B cell (primary cell): ENCODE measurements around the gene SKIC2. TPM values are rescaled to one million over a fixed set of nuclear protein-coding genes. Genes with fewer than 3 reads are reported as not detected.
A peak's percentile ranks its signal among the peaks of the same experiment; 100 is the strongest.

Experiments
- ATAC-seq: fragments of 200-7000 bp; cut with Tn5 transposase; one replicate; pipeline ENCODE4 v1.10.0; 2021; ENCODE audit warnings: low read depth, mild to moderate bottlenecking, moderate number of reproducible peaks, moderate library complexity
- CTCF ChIA-PET: fragments of 350-600 bp; sonication (Branson Sonifier 250); formaldehyde crosslinking; loops from one replicate; lab custom pipeline; 2021; ENCODE audit warnings: antibody characterized with exemption, inconsistent platforms; lab: Charles Lee
- POLR2A ChIA-PET: fragments of 350-600 bp; sonication (Branson Sonifier 250); formaldehyde crosslinking; loops from one replicate; lab custom pipeline; 2021; ENCODE audit warnings: antibody characterized with exemption; lab: Charles Lee
- DNase-seq: peaks from one replicate; pipeline ENCODE4 v3.0.0; 2013
- H2AFZ ChIP-seq: 2 replicates; pipeline ENCODE4 v1.6.1; 2012; ENCODE audit warnings: mild to moderate bottlenecking, low read depth, low read length; ENCODE audit not compliant: insufficient read depth, poor library complexity, severe bottlenecking
- H3K27ac ChIP-seq, 2 donors: 1 replicate in 1 of 2; 2 replicates in 1 of 2; pipeline ENCODE4 v1.5.1; 2012 to 2013; ENCODE audit warnings: low read length in 2 of 2, mild to moderate bottlenecking in 2 of 2, moderate library complexity in 1 of 2
- H3K27me3 ChIP-seq, 4 experiments: fragments of 200-600 bp in 1 of 4; sonication (generic) in 1 of 4; replicated peaks in 1 of 4; 1 replicate in 2 of 4; 2 replicates in 2 of 4; pipeline versions ENCODE4 v1.6.1 to v1.7.0; 2013 to 2016; ENCODE audit warnings: low read length in 3 of 4, mild to moderate bottlenecking in 2 of 4, mixed read lengths in 1 of 4, moderate library complexity in 1 of 4; ENCODE audit not compliant: insufficient read depth in 4 of 4, control insufficient read depth in 3 of 4; ENCODE audit errors: control extremely low read depth in 1 of 4
- H3K36me3 ChIP-seq, 2 experiments: replicated peaks in 1 of 2; 1 replicate in 1 of 2; 2 replicates in 1 of 2; pipeline versions ENCODE4 v1.6.1 to v1.7.1; 2013; ENCODE audit warnings: low read length in 1 of 2; ENCODE audit not compliant: insufficient read depth in 2 of 2, control insufficient read depth in 1 of 2; ENCODE audit errors: control extremely low read depth in 1 of 2, extremely low read depth in 1 of 2
- H3K4me1 ChIP-seq, 2 donors: fragments of 200-600 bp in 1 of 2; sonication (generic) in 1 of 2; 1 replicate in 1 of 2; 2 replicates in 1 of 2; pipeline versions ENCODE4 v1.5.1 to v1.6.1; 2013 to 2017; ENCODE audit warnings: low read length in 2 of 2; ENCODE audit not compliant: control insufficient read depth in 2 of 2, insufficient read depth in 2 of 2
- H3K4me2 ChIP-seq: replicated peaks from 2 replicates; pipeline ENCODE3; 2012; ENCODE audit warnings: mild to moderate bottlenecking, low read depth, low read length; ENCODE audit not compliant: poor library complexity, severe bottlenecking
- H3K4me3 ChIP-seq, 5 experiments: fragments of 200-600 bp in 1 of 5; sonication (generic) in 1 of 5; 1 replicate in 3 of 5; 2 replicates in 2 of 5; pipeline versions ENCODE4 v1.5.1 to v1.7.0; 2011 to 2016; ENCODE audit warnings: low read length in 4 of 5, mild to moderate bottlenecking in 4 of 5, low read depth in 2 of 5, control low read depth in 1 of 5, moderate library complexity in 1 of 5; ENCODE audit not compliant: insufficient read depth in 1 of 5; ENCODE audit errors: control extremely low read depth in 1 of 5, extremely low read depth in 1 of 5
- H3K79me2 ChIP-seq: fragments of 200-600 bp; sonication (generic); one replicate; pipeline ENCODE4 v1.6.0; 2016; ENCODE audit warnings: low read length; ENCODE audit not compliant: control insufficient read depth, insufficient read depth
- H3K9ac ChIP-seq: fragments of 200-600 bp; sonication (generic); 2 replicates; pipeline ENCODE4 v1.6.1; 2017; ENCODE audit warnings: mild to moderate bottlenecking, low read length, moderate library complexity
- H3K9me3 ChIP-seq, 3 donors: one replicate each; pipeline versions ENCODE4 v1.6.1 to v1.7.1; 2013; ENCODE audit warnings: low read length in 2 of 3; ENCODE audit not compliant: control insufficient read depth in 2 of 3, insufficient read depth in 1 of 3; ENCODE audit errors: control extremely low read depth in 1 of 3
- H4K20me1 ChIP-seq: 2 replicates; pipeline ENCODE4 v1.6.0; 2012; ENCODE audit warnings: mild to moderate bottlenecking, low read length; ENCODE audit not compliant: insufficient read depth, control insufficient read depth, poor library complexity, severe bottlenecking
- H3K27ac Mint-ChIP-seq: one replicate; pipeline ENCODE4 v1.8.0; 2021; ENCODE audit warnings: mixed read lengths
- H3K27me3 Mint-ChIP-seq: one replicate; pipeline ENCODE4 v1.8.0; 2021; ENCODE audit warnings: mixed read lengths
- H3K4me1 Mint-ChIP-seq: one replicate; pipeline ENCODE4 v1.8.0; 2021; ENCODE audit warnings: mixed read lengths
- H3K4me3 Mint-ChIP-seq: one replicate; pipeline ENCODE4 v1.8.0; 2021; ENCODE audit warnings: mixed read lengths
- H3K9me3 Mint-ChIP-seq: one replicate; pipeline ENCODE4 v1.8.0; 2022; ENCODE audit warnings: mixed read lengths; ENCODE audit not compliant: insufficient read depth
- EZH2 ChIP-seq: IDR thresholded peaks from 2 replicates; pipeline ENCODE4 v1.6.1; 2012; ENCODE audit warnings: borderline replicate concordance, low read depth, mild to moderate bottlenecking, moderate library complexity, low read length; ENCODE audit not compliant: insufficient read depth, poor library complexity, severe bottlenecking
- WGBS: methylation state at CpG from one replicate; pipeline ENCODE4 v1.1.5; 2013; ENCODE audit warnings: missing lambda C conversion rate; ENCODE audit not compliant: insufficient coverage; 5-methylcytosine and 5-hydroxymethylcytosine counted together
- intact Hi-C: fragments of 100-400 bp; cut with micrococcal nuclease; formaldehyde crosslinking; loops from one replicate; pipeline ENCODE4 v1.10.0; 2022
- polyA plus RNA-seq: library from polyadenylated mRNA; depleted of rRNA; stranded (reverse); fragments of >200 nt; gene quantifications from 2 replicates; pipeline ENCODE4 v1.2.3, GENCODE V29; 2012
- total RNA-seq, 2 donors: library from RNA; stranded (reverse); fragments of 120-200 nt in 1 of 2; gene quantifications; 1 replicate in 1 of 2; 2 replicates in 1 of 2; pipeline versions ENCODE4 v1.2.3 to v1.2.4, GENCODE V29; 2013 to 2022
- TF ChIP-seq, protein P1 (sequence below): fragments of 200-600 bp; IDR thresholded peaks from one replicate; pipeline ENCODE4 v1.8.0; 2022; ENCODE audit warnings: antibody characterized with exemption, mild to moderate bottlenecking

SKIC2 gene
- total and polyA plus RNA-seq, 2 donors (not counting 1 experiment from before 2014, with no cell fraction given) = 93.1 to 119 TPM

- Histone ChIP-seq H3K36me3 (peaks cover 4 to 56% of the 10 kb centered on the region in 2 experiments), H3K4me1 (peaks cover 16 to 23% of the 10 kb centered on the region in 2 donors), H3K27ac (no peak overlapping the region), H3K4me2 (no peak overlapping the region), H3K79me2 (peaks cover 38% of the 10 kb centered on the region), H2AFZ (no peak overlapping the region), H3K9me3 (no peaks in the 10 kb centered on the region), H3K4me3 (no peak overlapping the region), H3K27me3 (no peaks in the 10 kb centered on the region), H3K9ac (no peak overlapping the region), H4K20me1 (no peaks in the 10 kb centered on the region)
- no peak for TF ChIP-seq EZH2
- TF ChIP-seq, protein P1, sequence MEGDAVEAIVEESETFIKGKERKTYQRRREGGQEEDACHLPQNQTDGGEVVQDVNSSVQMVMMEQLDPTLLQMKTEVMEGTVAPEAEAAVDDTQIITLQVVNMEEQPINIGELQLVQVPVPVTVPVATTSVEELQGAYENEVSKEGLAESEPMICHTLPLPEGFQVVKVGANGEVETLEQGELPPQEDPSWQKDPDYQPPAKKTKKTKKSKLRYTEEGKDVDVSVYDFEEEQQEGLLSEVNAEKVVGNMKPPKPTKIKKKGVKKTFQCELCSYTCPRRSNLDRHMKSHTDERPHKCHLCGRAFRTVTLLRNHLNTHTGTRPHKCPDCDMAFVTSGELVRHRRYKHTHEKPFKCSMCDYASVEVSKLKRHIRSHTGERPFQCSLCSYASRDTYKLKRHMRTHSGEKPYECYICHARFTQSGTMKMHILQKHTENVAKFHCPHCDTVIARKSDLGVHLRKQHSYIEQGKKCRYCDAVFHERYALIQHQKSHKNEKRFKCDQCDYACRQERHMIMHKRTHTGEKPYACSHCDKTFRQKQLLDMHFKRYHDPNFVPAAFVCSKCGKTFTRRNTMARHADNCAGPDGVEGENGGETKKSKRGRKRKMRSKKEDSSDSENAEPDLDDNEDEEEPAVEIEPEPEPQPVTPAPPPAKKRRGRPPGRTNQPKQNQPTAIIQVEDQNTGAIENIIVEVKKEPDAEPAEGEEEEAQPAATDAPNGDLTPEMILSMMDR = no peak
- Mint-ChIP-seq H3K27ac (no peak overlapping the region), H3K9me3 (no peaks in the 10 kb centered on the region), H3K4me3 (no peak overlapping the region), H3K27me3 (no peaks in the 10 kb centered on the region), H3K4me1 (peaks cover 30% of the 10 kb centered on the region)
- intact Hi-C loops = loop anchor here (5.0 kb wide), 4 partner anchors 221 to 554 kb away; partner anchors contain the start of genes AGPAT1, MICA, PRRC2A and RNF5
- POLR2A ChIA-PET = interaction anchor here (1.6 kb wide), 1 partner anchor 15 kb away, joined by 5 read pairs; the partner anchor contains the start of gene DXO
- no peak for DNase-seq
- WGBS = 90% methylated on average over 2 of the region's 3 CpGs
- CTCF ChIA-PET = no interaction called here
- no peak for ATAC-seq
Observed at GRCh38 chr6:31956796-31957195, 2.2 kb upstream of the SKIC2 start.

GRCh38 chr6:31958412-31958740, 599 bp upstream of the SKIC2 start:
- peaks cover 30% of the 10 kb centered on the region for H3K4me1 Mint-ChIP-seq
- peak overlapping the region; percentile 93 for H3K4me2 ChIP-seq
- peak overlapping the region; percentile 84 to 91 for H3K27ac ChIP-seq
- H3K9me3 Mint-ChIP-seq = no peaks in the 10 kb centered on the region
- ChIA-PET CTCF (interaction anchor here (1.2 to 1.5 kb wide), 3 partner anchors 68 to 278 kb away, joined by 4 read pairs; partner anchors contain the start of genes LY6G5C and NEU1), POLR2A (interaction anchor here (0.6 to 1.6 kb wide), 6 partner anchors 14 to 307 kb away, joined by 3 to 24 read pairs (median 3); partner anchors contain the start of genes BAG6, DXO and EHMT2)
- ATAC-seq = no peak
- TF ChIP-seq, protein P1 = no peak
- TF ChIP-seq EZH2 = no peak
- peaks cover 44% of the 10 kb centered on the region for H3K79me2 ChIP-seq
- no peak for DNase-seq
- H2AFZ ChIP-seq = peak overlapping the region; percentile 95
- WGBS = 10% methylated on average over 11 of the region's 11 CpGs
- H3K4me3 ChIP-seq = peak overlapping the region; percentile 88 to 98 (median 91)
- H3K9me3 ChIP-seq = no peaks in the 10 kb centered on the region
- peak overlapping the region; percentile 96 for H3K27ac Mint-ChIP-seq
- H3K9ac ChIP-seq = peak overlapping the region; percentile 97
- H3K4me1 ChIP-seq = peaks cover 16 to 23% of the 10 kb centered on the region in 2 donors
- peak overlapping the region; percentile 96 for H3K4me3 Mint-ChIP-seq
- H4K20me1 ChIP-seq = no peaks in the 10 kb centered on the region
- intact Hi-C loops = loop anchor here (1.0 to 5.0 kb wide), 5 partner anchors 56 to 556 kb away; partner anchors contain the start of genes AGPAT1, MICA, PRRC2A and RNF5
- peaks cover 6 to 56% of the 10 kb centered on the region in 2 experiments for H3K36me3 ChIP-seq
- no peaks in the 10 kb centered on the region for H3K27me3 ChIP-seq
- no peaks in the 10 kb centered on the region for H3K27me3 Mint-ChIP-seq
